Measurements from ENCODE around the gene TST. TPM values are rescaled to one million over a fixed set of nuclear protein-coding genes. Genes with fewer than 3 reads are reported as not detected.

Gene TST
- polyA plus RNA-seq, 1 of the 3 experiments (the other 2 are of a cell fraction): 49.4 TPM

DNA sequence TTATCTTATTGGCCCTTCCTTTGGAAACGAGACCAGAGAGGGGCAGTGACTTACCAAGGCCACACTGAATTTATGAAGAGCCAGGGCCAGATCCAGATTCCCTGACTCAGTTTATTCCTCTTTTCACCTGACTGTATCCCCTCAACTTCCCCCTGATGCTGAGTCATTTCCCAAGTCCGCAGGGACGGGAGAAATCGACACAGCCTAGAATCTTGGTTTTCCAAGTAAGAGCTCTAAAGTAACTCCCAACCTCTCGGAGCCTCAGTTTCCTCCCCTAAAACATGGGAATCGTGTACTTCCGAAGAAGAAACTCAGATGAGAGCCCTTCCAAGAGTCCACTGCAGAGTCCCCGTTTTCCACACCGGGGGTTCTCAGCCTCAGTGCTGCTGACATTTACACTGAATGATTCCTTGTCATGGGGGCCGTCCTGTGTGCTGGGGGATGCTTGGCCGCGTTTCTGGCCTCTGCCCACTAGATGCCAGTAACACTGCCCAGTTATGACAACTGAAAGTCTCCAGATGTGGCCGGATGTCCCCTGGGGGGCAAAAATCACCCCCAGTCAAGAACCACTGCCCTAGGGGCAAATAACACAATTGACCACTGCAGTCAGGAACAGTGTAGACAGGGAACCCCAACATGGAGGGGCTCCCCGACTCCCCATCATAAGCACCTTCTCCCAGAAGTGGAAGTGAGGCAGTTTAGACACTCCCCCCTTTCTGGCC is 11.5 kb upstream of the TST start:
- peak; percentile 54 for DNase-seq
- CTCF ChIA-PET: interaction anchor here (0.9 to 2.2 kb wide), 4 partner anchors 10 to 169 kb away, joined by 3 to 17 read pairs (median 4); partner anchors contain the start of genes MPST and TST
- no peaks in the 10 kb centered on the region for H3K9me3 ChIP-seq
- H3K36me3 ChIP-seq (replicated peaks in 1 of 2; ENCODE audit: control insufficient read depth in 1 of 2, insufficient read depth in 2 of 2, low read length in 1 of 2): peaks cover 6 to 37% of the 10 kb centered on the region in 2 experiments
- no peak overlapping the region for H2AFZ ChIP-seq (ENCODE audit: low read depth)
- no peak for TF ChIP-seq JUND (IDR thresholded peaks at IDR 0.05)
- peak; percentile 27; the same call in 1 of the 2 replicates for TF ChIP-seq CTCF (IDR thresholded peaks at IDR 0.05)
- POLR2A ChIA-PET: no interaction called here
- H3F3A ChIP-seq (replicated peaks; ENCODE audit: insufficient read depth): no peaks in the 10 kb centered on the region
- WGBS (ENCODE audit: low lambda C conversion rate): 83% methylated on average over 10 of the region's 14 CpGs
- no peak overlapping the region for H3K27ac ChIP-seq (ENCODE audit: low read depth in 2 of 2, low read length in 1 of 2)
- H3K4me2 ChIP-seq: no peak overlapping the region
- no peaks in the 10 kb centered on the region for H3K27me3 ChIP-seq (ENCODE audit: insufficient read depth)
- H4K20me1 ChIP-seq (ENCODE audit: insufficient read depth): no peaks in the 10 kb centered on the region
- no peaks in the 10 kb centered on the region for H3K9me2 ChIP-seq
- H3K9ac ChIP-seq: no peak overlapping the region
- H3K4me3 ChIP-seq (ENCODE audit: low read depth in 2 of 2, low read length in 1 of 2): no peak overlapping the region
- H3K4me1 ChIP-seq (ENCODE audit: control insufficient read depth in 1 of 2, insufficient read depth in 2 of 2, low read depth in 1 of 2, low read length in 1 of 2): no peaks in the 10 kb centered on the region; a peak in 1 of 4 replicates
- no peaks in the 10 kb centered on the region for H3K79me2 ChIP-seq (ENCODE audit: insufficient read depth)

GRCh38 chr22:37028692-37029674 is 9.7 kb upstream of the TST start:
- no peaks in the 10 kb centered on the region for H3K79me2 ChIP-seq (ENCODE audit: insufficient read depth)
- 98% methylated on average over 18 of the region's 22 CpGs for WGBS (ENCODE audit: low lambda C conversion rate)
- H3K4me1 ChIP-seq (ENCODE audit: control insufficient read depth in 1 of 2, insufficient read depth in 2 of 2, low read depth in 1 of 2, low read length in 1 of 2): no peaks in the 10 kb centered on the region; a peak in 1 of 4 replicates
- no peak overlapping the region for H3K27ac ChIP-seq (ENCODE audit: low read depth in 2 of 2, low read length in 1 of 2)
- no peak overlapping the region for H2AFZ ChIP-seq (ENCODE audit: low read depth)
- TF ChIP-seq FOXJ3 (CRISPR knock-in tag; IDR thresholded peaks at IDR 0.05): no peak
- no peaks in the 10 kb centered on the region for H3K27me3 ChIP-seq (ENCODE audit: insufficient read depth)
- H3K4me2 ChIP-seq: no peak overlapping the region
- H3K36me3 ChIP-seq (replicated peaks in 1 of 2; ENCODE audit: control insufficient read depth in 1 of 2, insufficient read depth in 2 of 2, low read length in 1 of 2): peaks cover 6 to 47% of the 10 kb centered on the region in 2 experiments
- no peak overlapping the region for H3K4me3 ChIP-seq (ENCODE audit: low read depth in 2 of 2, low read length in 1 of 2)
- no peaks in the 10 kb centered on the region for H4K20me1 ChIP-seq (ENCODE audit: insufficient read depth)
- DNase-seq: no peak
- no peaks in the 10 kb centered on the region for H3K9me2 ChIP-seq
- CTCF ChIA-PET: interaction anchor here (0.6 to 2.2 kb wide), 4 partner anchors 8 to 543 kb away, joined by 3 to 17 read pairs (median 4); no protein-coding TSS in a partner anchor
- no peaks in the 10 kb centered on the region for H3F3A ChIP-seq (replicated peaks; ENCODE audit: insufficient read depth)
- POLR2A ChIA-PET: interaction anchor here (1.4 kb wide), 1 partner anchor 10 kb away, joined by 5 read pairs; the partner anchor contains the start of genes MPST and TST
- no peak overlapping the region for H3K9ac ChIP-seq
- no peaks in the 10 kb centered on the region for H3K9me3 ChIP-seq

DNA sequence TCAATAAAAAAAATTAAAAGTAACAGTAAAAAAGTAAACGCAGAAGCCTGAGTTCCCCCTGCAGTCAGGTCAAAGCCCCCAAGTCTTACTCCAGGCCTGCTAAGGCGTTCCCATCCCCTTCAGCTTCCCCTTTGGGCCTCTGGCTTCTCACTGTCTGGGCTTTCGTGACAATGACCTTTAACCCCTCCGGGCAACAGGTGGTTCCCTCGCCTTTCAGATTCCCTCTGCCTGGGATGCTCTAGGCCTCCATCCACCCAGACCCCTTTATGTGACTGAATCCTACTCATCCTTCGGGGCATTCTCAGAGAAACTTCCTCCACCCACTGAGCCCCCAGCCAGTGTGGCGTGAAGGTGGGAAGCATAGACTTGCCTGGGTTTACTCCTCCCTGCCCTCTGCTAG is 8.3 kb upstream of the TST start:
- CTCF ChIA-PET: no interaction called here
- WGBS (ENCODE audit: low lambda C conversion rate): 91% methylated on average over 7 of the region's 7 CpGs
- POLR2A ChIA-PET: interaction anchor here (1.4 kb wide), 1 partner anchor 9 kb away, joined by 5 read pairs; the partner anchor contains the start of genes MPST and TST

More for the DNA sequence above, 8.3 kb upstream of the TST start:
- H4K20me1 ChIP-seq (ENCODE audit: insufficient read depth): no peaks in the 10 kb centered on the region
- H2AFZ ChIP-seq (ENCODE audit: low read depth): no peak overlapping the region
- peaks cover 7% of the 10 kb centered on the region for H3K79me2 ChIP-seq (ENCODE audit: insufficient read depth)
- H3K4me1 ChIP-seq (ENCODE audit: control insufficient read depth in 1 of 2, insufficient read depth in 2 of 2, low read depth in 1 of 2, low read length in 1 of 2): peaks cover 0 to 3% of the 10 kb centered on the region in 2 experiments; a peak in 2 of 4 replicates
- no peaks in the 10 kb centered on the region for H3K9me3 ChIP-seq
- H3K4me3 ChIP-seq (ENCODE audit: low read depth in 2 of 2, low read length in 1 of 2): no peak overlapping the region
- no peak overlapping the region for H3K4me2 ChIP-seq
- no peaks in the 10 kb centered on the region for H3K27me3 ChIP-seq (ENCODE audit: insufficient read depth)
- TF ChIP-seq EZH2phosphoT487 (IDR thresholded peaks at IDR 0.05; ENCODE audit: borderline replicate concordance, low read depth) (no peak), GABPA (IDR thresholded peaks at IDR 0.05; ENCODE audit: low read depth) (no peak), NRF1 (IDR thresholded peaks at IDR 0.05; ENCODE audit: low read depth, low read length) (no peak), NFIC (IDR thresholded peaks at IDR 0.05; ENCODE audit: borderline replicate concordance) (no peak), SIN3A (IDR thresholded peaks at IDR 0.05; ENCODE audit: borderline replicate concordance, low read depth, low read length) (no peak), TEAD4 (IDR thresholded peaks at IDR 0.05; ENCODE audit: borderline replicate concordance, insufficient read depth) (no peak), JUND (IDR thresholded peaks at IDR 0.05) (no peak), FOSL2 (IDR thresholded peaks at IDR 0.05; ENCODE audit: borderline replicate concordance, low read depth) (no peak)
- TF ChIP-seq, protein P1, sequence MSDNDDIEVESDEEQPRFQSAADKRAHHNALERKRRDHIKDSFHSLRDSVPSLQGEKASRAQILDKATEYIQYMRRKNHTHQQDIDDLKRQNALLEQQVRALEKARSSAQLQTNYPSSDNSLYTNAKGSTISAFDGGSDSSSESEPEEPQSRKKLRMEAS (IDR thresholded peaks at IDR 0.05; ENCODE audit: low read depth): no peak
- peaks cover 6 to 47% of the 10 kb centered on the region in 2 experiments for H3K36me3 ChIP-seq (replicated peaks in 1 of 2; ENCODE audit: control insufficient read depth in 1 of 2, insufficient read depth in 2 of 2, low read length in 1 of 2)
- no peaks in the 10 kb centered on the region for H3F3A ChIP-seq (replicated peaks; ENCODE audit: insufficient read depth)
- no peak overlapping the region for H3K9ac ChIP-seq
- no peak overlapping the region for H3K27ac ChIP-seq (ENCODE audit: low read depth in 2 of 2, low read length in 1 of 2)
- H3K9me2 ChIP-seq: no peaks in the 10 kb centered on the region
- DNase-seq: no peak

Measured in SK-N-SH (cell line).